ENCODE measurements around the gene STAT5A.
A peak's percentile ranks its signal among the peaks of the same experiment; 100 is the strongest.

Gene STAT5A

DNA sequence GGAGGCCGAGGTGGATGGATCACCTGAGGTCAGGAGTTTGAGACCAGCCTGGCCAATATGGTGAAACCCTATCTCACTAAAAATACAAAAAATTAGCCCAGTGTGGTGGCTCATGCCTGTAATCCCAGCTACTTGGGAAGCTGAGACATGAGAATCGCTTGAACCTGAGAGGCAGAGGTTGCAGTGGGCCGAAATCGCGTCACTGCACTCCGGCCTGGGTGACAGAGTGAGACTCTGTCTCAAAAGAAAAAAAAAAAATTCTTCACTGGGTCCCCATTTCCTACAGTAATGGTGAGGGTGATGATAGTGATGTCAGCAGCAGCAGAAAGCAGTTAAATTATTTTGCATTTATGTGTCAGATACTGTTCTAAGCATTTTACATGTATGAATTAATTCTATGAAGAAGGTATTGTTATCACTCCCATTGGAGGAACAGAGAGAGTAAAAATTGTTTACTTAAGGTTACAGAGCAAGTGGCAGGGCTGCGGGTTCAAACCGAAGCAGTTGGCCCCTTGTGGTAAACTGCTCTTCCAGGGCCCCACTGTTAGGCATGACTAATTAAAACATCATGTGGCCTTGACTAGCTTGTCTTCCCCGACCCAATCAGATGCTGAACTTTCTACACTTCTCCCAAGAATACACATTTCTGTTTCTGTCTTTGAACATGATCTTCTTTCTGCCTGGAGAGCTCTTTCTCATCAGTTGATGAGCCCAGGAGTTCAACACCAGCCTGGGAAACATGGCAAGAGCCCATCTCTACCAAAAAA, 54.1 kb downstream of the STAT5A start:
- TF ChIP-seq FOXP2 (optimal IDR thresholded peaks at IDR 0.05; ENCODE audit: borderline replicate concordance, extremely low read depth, extremely low read length, insufficient read depth) (no peak), TAF1 (IDR thresholded peaks at IDR 0.05; ENCODE audit: borderline replicate concordance, insufficient read depth, low read length) (no peak), REST (IDR thresholded peaks at IDR 0.05; ENCODE audit: insufficient read depth in 1 of 2, low read depth in 2 of 2, low read length in 2 of 2) (no peak), POLR2AphosphoS5 (IDR thresholded peaks at IDR 0.05; ENCODE audit: low read depth, low read length) (no peak), SIN3A (IDR thresholded peaks at IDR 0.05; ENCODE audit: borderline replicate concordance, insufficient read depth, low read length) (no peak)

DNA sequence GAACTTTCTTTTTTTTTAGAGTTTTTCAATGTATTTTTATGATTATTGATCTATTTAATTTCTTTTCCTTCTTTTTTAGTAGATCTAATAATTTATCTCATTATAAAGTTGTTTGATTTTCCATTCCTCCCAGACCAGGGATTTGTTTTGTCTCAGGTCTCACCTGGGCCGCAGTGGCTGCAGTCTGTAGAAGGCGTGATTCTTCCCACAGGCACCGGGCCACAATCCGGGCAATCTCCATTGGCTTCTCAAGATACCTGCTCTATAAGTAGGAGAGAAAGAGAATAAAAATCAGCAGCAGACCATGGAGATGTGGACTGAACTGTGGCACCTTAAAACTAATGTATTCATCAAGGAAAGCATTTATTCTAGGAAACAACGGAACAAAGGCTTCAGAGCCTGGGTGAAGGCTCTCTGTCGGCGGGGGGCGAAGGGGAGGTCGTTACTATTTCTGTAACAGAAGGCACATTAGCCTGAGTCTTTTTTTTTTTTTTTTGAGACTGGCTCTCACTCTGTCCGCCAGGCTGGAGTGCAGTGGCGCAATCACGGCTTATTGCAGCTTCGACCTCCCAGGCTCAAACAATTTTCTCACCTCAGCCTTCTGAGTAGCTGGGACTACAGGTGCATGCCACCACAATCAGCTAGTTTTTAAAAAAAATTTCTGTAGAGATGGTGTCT, 57.2 kb downstream of the STAT5A start:
- no peak for TF ChIP-seq REST (IDR thresholded peaks at IDR 0.05; ENCODE audit: insufficient read depth in 1 of 2, low read depth in 2 of 2, low read length in 2 of 2)
- no peak for TF ChIP-seq SIN3A (IDR thresholded peaks at IDR 0.05; ENCODE audit: borderline replicate concordance, insufficient read depth, low read length)
- TF ChIP-seq POLR2AphosphoS5 (IDR thresholded peaks at IDR 0.05; ENCODE audit: low read depth, low read length) = no peak
- TF ChIP-seq FOXP2 (optimal IDR thresholded peaks at IDR 0.05; ENCODE audit: borderline replicate concordance, extremely low read depth, extremely low read length, insufficient read depth) = no peak
- TF ChIP-seq TAF1 (IDR thresholded peaks at IDR 0.05; ENCODE audit: borderline replicate concordance, insufficient read depth, low read length) = no peak

- TF ChIP-seq TAF1 (IDR thresholded peaks at IDR 0.05; ENCODE audit: borderline replicate concordance, insufficient read depth, low read length) = no peak
- TF ChIP-seq FOXP2 (optimal IDR thresholded peaks at IDR 0.05; ENCODE audit: borderline replicate concordance, extremely low read depth, extremely low read length, insufficient read depth) = no peak
- no peak for TF ChIP-seq POLR2AphosphoS5 (IDR thresholded peaks at IDR 0.05; ENCODE audit: low read depth, low read length)
- no peak for TF ChIP-seq REST (IDR thresholded peaks at IDR 0.05; ENCODE audit: insufficient read depth in 1 of 2, low read depth in 2 of 2, low read length in 2 of 2)
- TF ChIP-seq SIN3A (IDR thresholded peaks at IDR 0.05; ENCODE audit: borderline replicate concordance, insufficient read depth, low read length) = no peak
Measured at GRCh38 chr17:42346481-42346880, 58.2 kb downstream of the STAT5A start.

DNA sequence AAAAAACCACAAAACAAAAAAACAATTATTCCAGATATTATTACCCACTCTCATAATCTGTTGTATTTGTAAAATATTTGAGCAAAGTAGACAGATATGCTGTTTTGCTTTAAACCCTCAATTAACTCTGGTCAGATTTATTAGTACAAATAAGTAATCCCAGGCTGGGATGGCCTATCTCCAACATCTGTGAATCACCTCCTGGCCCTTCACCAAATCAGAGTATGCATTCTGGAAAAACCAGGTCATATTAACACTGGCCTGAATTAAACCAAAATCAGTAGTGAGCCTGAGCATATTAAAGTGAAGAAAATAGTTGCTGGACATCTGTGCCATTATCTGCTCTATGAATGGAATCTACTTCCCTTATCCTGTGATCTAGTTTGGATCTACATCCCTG, 58.9 kb downstream of the STAT5A start:
- TF ChIP-seq POLR2AphosphoS5 (IDR thresholded peaks at IDR 0.05; ENCODE audit: low read depth, low read length) (no peak), TAF1 (IDR thresholded peaks at IDR 0.05; ENCODE audit: borderline replicate concordance, insufficient read depth, low read length) (peak; percentile 29; the same call in 1 of the 2 replicates)

GRCh38 chr17:42347606-42348005, 59.3 kb downstream of the STAT5A start:
- TF ChIP-seq POLR2AphosphoS5 (IDR thresholded peaks at IDR 0.05; ENCODE audit: low read depth, low read length) (0 out of 2 replicates have a peak, but pooled peaks have one; percentile 38), FOXP2 (optimal IDR thresholded peaks at IDR 0.05; ENCODE audit: borderline replicate concordance, extremely low read depth, extremely low read length, insufficient read depth) (no peak), REST (IDR thresholded peaks at IDR 0.05; ENCODE audit: insufficient read depth in 1 of 2, low read depth in 2 of 2, low read length in 2 of 2) (no peak), TAF1 (IDR thresholded peaks at IDR 0.05; ENCODE audit: borderline replicate concordance, insufficient read depth, low read length) (0 out of 2 replicates have a peak, but pooled peaks have one; percentile 2), SIN3A (IDR thresholded peaks at IDR 0.05; ENCODE audit: borderline replicate concordance, insufficient read depth, low read length) (no peak)

All from PFSK-1 (cell line).